Activated CD4-positive, alpha-beta memory T cell treated with anti-CD3 and anti-CD28 coated beads, Interleukin-2, amount 10 ng/mL, durations not matched to agents 7 days and 5 days (primary cell): ENCODE measurements around the gene INF2. TPM values are rescaled to one million over a fixed set of nuclear protein-coding genes. Genes with fewer than 3 reads are reported as not detected.
"Not testable (repeated sequence)": the region's sequence is repeated elsewhere in the genome, so short reads cannot be mapped to it uniquely, and the experiment has no call there.

Source experiments
- CTCF ChIA-PET: fragments of 350-600 bp; sonication (Branson Sonifier 250); formaldehyde crosslinking; loops from one replicate; lab custom pipeline; 2021; ENCODE audit warnings: antibody characterized with exemption, inconsistent platforms; lab: Charles Lee
- POLR2A ChIA-PET: fragments of 350-600 bp; sonication (Branson Sonifier 250); formaldehyde crosslinking; loops from one replicate; lab custom pipeline; 2021; ENCODE audit warnings: antibody characterized with exemption; lab: Charles Lee
- DNase-seq: peaks from one replicate; pipeline ENCODE4 v3.0.0-alpha.2; 2020
- H3K27ac Mint-ChIP-seq: one replicate; pipeline ENCODE4 v1.8.0; 2021; ENCODE audit warnings: mild to moderate bottlenecking, mixed read lengths
- H3K27me3 Mint-ChIP-seq: one replicate; pipeline ENCODE4 v1.8.0; 2021; ENCODE audit warnings: mixed read lengths
- H3K36me3 Mint-ChIP-seq: one replicate; pipeline ENCODE4 v1.8.0; 2021; ENCODE audit warnings: low read depth, mixed read lengths
- H3K4me1 Mint-ChIP-seq: one replicate; pipeline ENCODE4 v1.8.0; 2021; ENCODE audit warnings: mixed read lengths
- H3K4me3 Mint-ChIP-seq: one replicate; pipeline ENCODE4 v1.8.0; 2021; ENCODE audit warnings: mild to moderate bottlenecking, mixed read lengths
- H3K9me3 Mint-ChIP-seq: one replicate; pipeline ENCODE4 v1.8.0; 2021; ENCODE audit warnings: mixed read lengths
- total RNA-seq, 2 experiments: library from RNA; stranded (reverse); gene quantifications; one replicate each; pipeline ENCODE4 v1.2.3, GENCODE V29; 2021

The INF2 gene
- total RNA-seq, 2 experiments from 2014 or later, result 120 to 132 TPM

DNA sequence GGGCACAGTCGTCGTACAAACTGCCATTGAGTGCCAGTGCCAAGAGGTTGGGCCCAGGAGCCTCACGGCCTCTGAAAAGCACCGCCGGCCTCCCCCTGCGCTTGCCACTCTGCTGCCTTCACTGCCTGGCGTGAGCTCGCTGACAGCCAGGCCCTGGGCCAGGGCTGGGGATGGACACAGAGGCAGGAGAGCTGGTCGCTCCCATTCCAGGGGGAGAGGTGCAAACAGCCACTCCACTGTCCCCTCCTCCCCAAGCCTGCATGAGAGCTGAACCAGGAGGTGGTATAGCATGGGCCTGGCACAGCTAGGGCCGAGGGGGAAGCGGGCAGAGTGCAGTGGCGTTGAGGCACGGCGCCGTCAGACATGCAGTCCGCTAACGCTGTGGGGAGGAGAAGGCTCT lies 39.2 kb downstream of the INF2 start:
- Mint-ChIP-seq H3K27ac (no peak overlapping the region), H3K4me1 (no peaks in the 10 kb centered on the region), H3K9me3 (no peaks in the 10 kb centered on the region), H3K36me3 (no peaks in the 10 kb centered on the region), H3K27me3 (no peaks in the 10 kb centered on the region), H3K4me3 (no peak overlapping the region)
- ChIA-PET CTCF (no interaction called here), POLR2A (no interaction called here)
- DNase-seq, result no peak

- H3K27ac Mint-ChIP-seq, CTCF ChIA-PET, DNase-seq, POLR2A ChIA-PET, H3K9me3 Mint-ChIP-seq, H3K27me3 Mint-ChIP-seq, H3K4me1 Mint-ChIP-seq, H3K36me3 Mint-ChIP-seq, H3K4me3 Mint-ChIP-seq: not testable (repeated sequence)
Measured at GRCh38 chr14:104729176-104729834, 39.9 kb downstream of the INF2 start.

GRCh38 chr14:104729835-104730181 lies 40.4 kb downstream of the INF2 start:
- no peak overlapping the region for H3K27ac Mint-ChIP-seq
- ChIA-PET CTCF (no interaction called here), POLR2A (no interaction called here)
- H3K27me3 Mint-ChIP-seq, result no peaks in the 10 kb centered on the region
- no peaks in the 10 kb centered on the region for H3K4me1 Mint-ChIP-seq
- no peak overlapping the region for H3K4me3 Mint-ChIP-seq
- no peaks in the 10 kb centered on the region for H3K36me3 Mint-ChIP-seq
- H3K9me3 Mint-ChIP-seq, result no peaks in the 10 kb centered on the region
- no peak for DNase-seq

GRCh38 chr14:104730487-104730886 lies 41.1 kb downstream of the INF2 start:
- CTCF ChIA-PET, result no interaction called here
- Mint-ChIP-seq H3K9me3 (no peaks in the 10 kb centered on the region), H3K4me1 (no peaks in the 10 kb centered on the region), H3K27me3 (no peaks in the 10 kb centered on the region), H3K4me3 (no peak overlapping the region), H3K27ac (no peak overlapping the region), H3K36me3 (no peaks in the 10 kb centered on the region)
- DNase-seq, result no peak
- POLR2A ChIA-PET, result no interaction called here

DNA sequence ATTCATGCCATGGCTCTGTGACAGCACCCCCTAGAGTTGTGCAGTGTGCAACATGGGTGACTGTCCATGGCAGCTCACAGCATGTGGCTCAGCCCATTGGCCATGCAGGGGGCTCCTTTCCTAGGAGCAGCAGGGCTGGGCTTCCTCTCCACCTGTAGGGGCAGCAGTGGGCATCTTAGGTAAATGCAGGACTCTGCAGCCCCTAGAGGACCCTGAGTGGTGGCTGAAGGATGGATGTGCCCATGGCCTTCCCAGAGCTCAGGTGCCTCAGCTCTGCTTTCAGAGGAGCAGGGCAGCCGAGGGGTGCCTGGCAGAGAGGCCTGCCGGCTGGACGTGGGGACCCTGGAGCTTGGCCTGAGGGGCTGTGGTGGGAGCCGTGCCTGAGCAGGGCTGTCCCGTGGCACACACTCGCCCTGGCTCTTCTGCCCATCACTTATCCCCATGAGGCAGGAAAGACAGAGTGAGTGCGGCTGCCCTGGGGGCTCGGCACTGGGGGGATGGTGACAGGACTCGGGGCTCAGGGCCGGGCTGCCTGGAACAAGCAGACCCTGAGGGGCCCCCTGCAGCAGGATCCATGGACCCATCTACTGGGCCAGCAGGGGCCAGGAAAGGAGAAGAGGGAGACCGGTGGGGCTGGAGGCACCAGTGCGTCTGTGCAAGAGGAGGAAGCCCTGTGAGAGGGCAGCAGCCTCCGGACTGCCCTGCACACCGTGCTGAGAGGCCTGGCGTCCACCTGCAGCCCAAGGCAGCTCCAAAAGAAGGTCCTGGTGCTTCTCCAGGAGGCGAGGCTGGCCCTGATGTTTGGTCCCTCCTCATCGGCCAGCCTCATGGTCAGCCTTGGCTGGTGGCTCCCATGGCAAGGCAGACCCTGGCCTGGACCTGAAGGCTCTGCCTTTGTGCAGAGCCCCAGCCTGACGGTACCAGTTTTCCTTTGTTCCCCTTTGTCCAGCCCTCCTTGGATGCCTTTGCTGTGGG lies 42.2 kb downstream of the INF2 start:
- POLR2A ChIA-PET, result no interaction called here
- Mint-ChIP-seq H3K27me3 (no peaks in the 10 kb centered on the region), H3K9me3 (no peaks in the 10 kb centered on the region), H3K27ac (no peak overlapping the region), H3K4me3 (no peak overlapping the region), H3K36me3 (no peaks in the 10 kb centered on the region), H3K4me1 (no peaks in the 10 kb centered on the region)
- CTCF ChIA-PET, result no interaction called here
- DNase-seq, result no peak

DNA sequence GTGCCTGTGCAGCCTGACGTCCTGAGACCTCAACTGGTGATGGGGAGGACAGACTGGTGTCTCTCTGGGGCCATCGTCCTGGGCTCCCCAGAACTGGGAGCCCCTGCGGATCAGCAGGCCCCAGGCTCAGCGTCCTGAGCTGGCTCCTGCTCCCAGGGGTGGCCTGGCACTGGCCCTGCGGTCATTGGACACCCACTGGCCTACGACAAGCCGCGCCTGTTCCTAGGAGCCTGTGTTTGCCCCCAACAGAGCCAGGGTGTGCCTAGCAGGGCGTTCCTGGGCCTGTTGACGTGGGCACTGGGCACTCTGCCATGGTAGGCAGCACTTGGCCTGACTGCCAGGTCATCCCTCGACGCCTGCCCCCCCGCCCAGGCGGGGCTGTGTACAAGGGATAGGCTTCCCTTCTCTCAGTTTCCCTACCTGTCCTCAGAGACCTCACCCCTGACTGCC lies 43.0 kb downstream of the INF2 start:
- Mint-ChIP-seq H3K27me3 (peaks cover 3% of the 10 kb centered on the region), H3K27ac (no peak overlapping the region), H3K4me3 (no peak overlapping the region), H3K9me3 (no peaks in the 10 kb centered on the region), H3K36me3 (no peaks in the 10 kb centered on the region), H3K4me1 (no peaks in the 10 kb centered on the region)
- no peak for DNase-seq
- CTCF ChIA-PET, result no interaction called here
- POLR2A ChIA-PET, result no interaction called here

GRCh38 chr14:104732931-104733681 lies 43.7 kb downstream of the INF2 start:
- peaks cover 6% of the 10 kb centered on the region for H3K27me3 Mint-ChIP-seq
- H3K4me3 Mint-ChIP-seq, result no peak overlapping the region
- H3K4me1 Mint-ChIP-seq, result no peaks in the 10 kb centered on the region
- no peaks in the 10 kb centered on the region for H3K9me3 Mint-ChIP-seq
- H3K36me3 Mint-ChIP-seq, result no peaks in the 10 kb centered on the region
- CTCF ChIA-PET, result no interaction called here
- no peak overlapping the region for H3K27ac Mint-ChIP-seq
- no peak for DNase-seq
- POLR2A ChIA-PET, result no interaction called here

DNA sequence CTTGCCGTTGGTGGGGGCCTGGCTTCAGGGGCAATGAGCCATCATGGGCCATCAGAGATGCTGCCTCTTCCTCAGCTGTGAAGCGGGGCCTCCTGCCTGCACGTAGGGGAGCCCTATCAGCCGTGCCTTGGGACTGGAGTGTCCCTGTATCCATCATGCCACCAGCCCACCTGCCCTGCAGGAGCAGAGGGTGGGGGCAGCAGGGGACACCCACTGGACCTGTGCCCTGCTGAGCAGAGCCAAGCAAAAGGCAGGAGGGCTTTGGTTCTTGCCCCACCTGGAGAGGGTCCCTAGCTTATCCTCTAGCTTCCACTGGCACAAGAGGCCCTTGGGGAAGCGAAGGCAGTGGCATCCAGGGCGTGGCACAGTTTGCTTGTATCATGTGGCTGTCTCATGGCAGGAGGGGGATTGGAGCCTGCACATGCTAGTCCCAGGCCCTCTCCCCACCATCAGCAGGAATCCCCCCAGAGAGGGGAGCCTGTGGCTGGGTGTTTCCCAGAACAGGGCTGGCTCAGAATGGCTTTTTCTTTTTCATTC lies 44.7 kb downstream of the INF2 start:
- no peak overlapping the region for H3K4me3 Mint-ChIP-seq
- no peak for DNase-seq
- H3K4me1 Mint-ChIP-seq, result no peaks in the 10 kb centered on the region
- H3K9me3 Mint-ChIP-seq, result no peaks in the 10 kb centered on the region
- ChIA-PET POLR2A (interaction anchor here (2.8 kb wide), 1 partner anchor 19 kb away, joined by 11 read pairs; the partner anchor contains the start of gene SIVA1), CTCF (no interaction called here)
- no peak overlapping the region for H3K27ac Mint-ChIP-seq
- H3K27me3 Mint-ChIP-seq, result peaks cover 6% of the 10 kb centered on the region
- H3K36me3 Mint-ChIP-seq, result no peaks in the 10 kb centered on the region

DNA sequence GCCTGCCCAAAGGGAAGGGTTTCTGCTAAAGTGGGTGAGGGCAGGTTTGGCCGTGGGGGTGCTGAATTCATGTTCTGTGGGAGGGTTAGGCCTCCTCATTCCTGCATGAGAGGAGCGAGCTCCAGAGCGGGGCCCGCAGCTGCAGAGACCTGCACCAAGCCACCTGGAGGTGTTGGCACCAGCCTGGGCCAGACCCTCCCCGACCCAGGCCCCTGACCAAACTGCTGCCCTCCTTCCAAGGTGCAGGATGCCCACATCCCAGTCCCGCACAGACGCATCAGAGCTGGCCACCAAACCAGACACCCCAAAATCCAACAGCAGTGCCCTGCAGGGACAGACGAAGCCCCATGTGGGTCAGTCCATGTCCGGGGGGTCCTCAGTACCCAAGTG lies 45.2 kb downstream of the INF2 start:
- Mint-ChIP-seq H3K27me3 (peaks cover 6% of the 10 kb centered on the region), H3K27ac (no peak overlapping the region), H3K4me1 (no peaks in the 10 kb centered on the region), H3K4me3 (no peak overlapping the region), H3K36me3 (no peaks in the 10 kb centered on the region), H3K9me3 (no peaks in the 10 kb centered on the region)
- POLR2A ChIA-PET, result interaction anchor here (2.8 kb wide), 1 partner anchor 18 kb away, joined by 11 read pairs; the partner anchor contains the start of gene SIVA1
- CTCF ChIA-PET, result no interaction called here
- DNase-seq, result no peak

GRCh38 chr14:104734991-104735779 lies 45.8 kb downstream of the INF2 start:
- Mint-ChIP-seq H3K4me1 (no peaks in the 10 kb centered on the region), H3K9me3 (no peaks in the 10 kb centered on the region), H3K27me3 (peaks cover 6% of the 10 kb centered on the region), H3K27ac (no peak overlapping the region), H3K4me3 (no peak overlapping the region), H3K36me3 (no peaks in the 10 kb centered on the region)
- CTCF ChIA-PET, result no interaction called here
- POLR2A ChIA-PET, result interaction anchor here (2.8 kb wide), 1 partner anchor 17 kb away, joined by 11 read pairs; the partner anchor contains the start of gene SIVA1
- DNase-seq, result no peak

GRCh38 chr14:104735830-104736642 lies 46.6 kb downstream of the INF2 start:
- no peaks in the 10 kb centered on the region for H3K4me1 Mint-ChIP-seq
- ChIA-PET CTCF (no interaction called here), POLR2A (interaction anchor here (2.8 kb wide), 1 partner anchor 17 kb away, joined by 11 read pairs; the partner anchor contains the start of gene SIVA1)
- no peaks in the 10 kb centered on the region for H3K9me3 Mint-ChIP-seq
- H3K4me3 Mint-ChIP-seq, result no peak overlapping the region
- peaks cover 6% of the 10 kb centered on the region for H3K27me3 Mint-ChIP-seq
- H3K27ac Mint-ChIP-seq, result no peak overlapping the region
- no peaks in the 10 kb centered on the region for H3K36me3 Mint-ChIP-seq
- DNase-seq, result no peak
